ENCODE data around the gene NELL1. TPM values are rescaled to one million over a fixed set of nuclear protein-coding genes. Genes with fewer than 3 reads are reported as not detected.

NELL1 gene
- total and polyA plus RNA-seq, 2 donors (not counting 3 experiments of a cell fraction or from before 2014, with no cell fraction given) = not detected

GRCh38 chr11:20715931-20716330, 46.5 kb downstream of the NELL1 start:
- H3K79me2 ChIP-seq (ENCODE audit: control insufficient read depth, insufficient read depth, low read length) = no peaks in the 10 kb centered on the region
- no peak overlapping the region for H3K27ac ChIP-seq (ENCODE audit: insufficient read depth, low read depth, low read length)
- dilution Hi-C loops (cut with MboI; ENCODE audit: extremely low pct_ligation_motif_present, low sequenced_read_pairs) = no loop called here
- FAIRE-seq (no peak), DNase-seq (ENCODE audit: low read depth, low spot score) (no peak)
- H3K9me1 ChIP-seq (replicated peaks; ENCODE audit: control insufficient read depth, extremely low read depth, insufficient read depth, low read length) = no peaks in the 10 kb centered on the region
- no TSS peak for BruUV-seq (replicated peaks)
- no peaks in the 10 kb centered on the region for H4K20me1 ChIP-seq (replicated peaks; ENCODE audit: control insufficient read depth, extremely low read depth, insufficient read depth, low read length)
- no peaks in the 10 kb centered on the region for H3K9me3 ChIP-seq (replicated peaks; ENCODE audit: control insufficient read depth, insufficient read depth, low read length)
- intact Hi-C loops (cut with micrococcal nuclease) = no loop called here
- CTCF ChIA-PET = no interaction called here
- H2AFZ ChIP-seq (ENCODE audit: low read depth, low read length) = no peak overlapping the region
- H3K4me1 ChIP-seq (ENCODE audit: control insufficient read depth, extremely low read depth, insufficient read depth, low read length) = no peaks in the 10 kb centered on the region
- POLR2A ChIA-PET = no interaction called here
- TF ChIP-seq EZH2 (IDR thresholded peaks at IDR 0.05; ENCODE audit: borderline replicate concordance, low read depth, low read length, severe bottlenecking) (no peak), MAX (IDR thresholded peaks at IDR 0.05; ENCODE audit: insufficient read depth, insufficient read length) (no peak), POLR2AphosphoS5 (IDR thresholded peaks at IDR 0.05; ENCODE audit: insufficient read depth, low read depth, low read length) (no peak), JUN (IDR thresholded peaks at IDR 0.05; ENCODE audit: borderline replicate concordance, insufficient read depth, insufficient read length, low read depth) (no peak), GATA2 (IDR thresholded peaks at IDR 0.05; ENCODE audit: insufficient read depth, insufficient read length, low read depth, low read length) (no peak), CTCF (IDR thresholded peaks at IDR 0.05; ENCODE audit: extremely low read depth in 1 of 2, insufficient read depth in 1 of 2, low read depth in 1 of 2, low read length in 2 of 2) (no peak), MYC (IDR thresholded peaks at IDR 0.05; ENCODE audit: low read depth, low read length) (no peak), FOS (IDR thresholded peaks at IDR 0.05; ENCODE audit: borderline replicate concordance, insufficient read depth, low read length) (no peak), POLR2A (IDR thresholded peaks at IDR 0.05; ENCODE audit: low read depth, low read length) (no peak)
- H3K4me3 ChIP-seq (replicated peaks in 1 of 3; ENCODE audit: insufficient read depth in 1 of 3, low read depth in 1 of 3, low read length in 3 of 3) = no peak overlapping the region
- no peak overlapping the region for H3K9ac ChIP-seq (replicated peaks; ENCODE audit: extremely low read depth, insufficient read depth, low read length)
- H3K27me3 ChIP-seq (ENCODE audit: control insufficient read depth in 2 of 2, insufficient read depth in 2 of 2, low read length in 2 of 2) = no peaks in the 10 kb centered on the region
- no peak overlapping the region for H3K4me2 ChIP-seq (ENCODE audit: insufficient read depth, low read length)
- no peaks in the 10 kb centered on the region for H3K36me3 ChIP-seq (ENCODE audit: control insufficient read depth in 2 of 2, extremely low read depth in 1 of 2, insufficient read depth in 2 of 2, low read length in 2 of 2)

Data from endothelial cell of umbilical vein (primary cell).